ENCODE results near the gene INPP4A. TPM values are rescaled to one million over a fixed set of nuclear protein-coding genes. Genes with fewer than 3 reads are reported as not detected.

INPP4A gene
- total RNA-seq, 2 donors from 2014 or later = 65.0 to 150 TPM

DNA sequence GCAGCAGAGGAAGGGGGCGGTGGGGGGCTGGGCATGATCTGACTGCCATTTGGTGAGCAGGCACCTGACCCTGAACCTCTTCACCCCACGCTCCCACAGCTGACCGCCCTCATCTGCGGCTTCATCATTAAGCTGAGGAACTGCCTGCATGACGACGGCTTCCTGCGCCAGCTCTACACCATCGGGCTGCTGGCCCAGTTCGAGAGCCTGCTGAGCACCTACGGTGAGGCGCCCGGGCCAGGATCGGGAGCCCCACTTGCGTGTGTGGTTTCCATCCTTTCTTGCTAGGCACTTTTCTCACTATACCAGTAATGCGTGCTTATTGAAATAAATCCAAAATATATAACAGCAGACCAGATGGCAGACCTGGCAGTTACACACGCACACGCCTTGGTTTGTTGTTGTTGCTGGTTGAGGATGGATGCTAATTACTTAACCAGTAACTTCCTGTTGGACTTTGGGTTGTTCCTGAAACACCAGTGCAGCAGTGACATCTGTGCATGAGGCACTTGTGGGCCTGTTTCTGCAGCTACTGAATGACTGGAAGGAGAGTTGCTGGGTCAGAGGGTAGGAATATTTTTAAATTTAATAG lies 120.0 kb downstream of the INPP4A start:
- Mint-ChIP-seq H3K27ac (no peak overlapping the region), H3K36me3 (peaks cover 10% of the 10 kb centered on the region), H3K4me1 (ENCODE audit: low read depth in 2 of 2) (peaks cover 20 to 21% of the 10 kb centered on the region in 2 donors), H3K9me3 (no peaks in the 10 kb centered on the region), H3K27me3 (no peaks in the 10 kb centered on the region), H3K4me3 (no peak overlapping the region)
- ATAC-seq = no peak
- no peak for DNase-seq (ENCODE audit: low spot score)

DNA sequence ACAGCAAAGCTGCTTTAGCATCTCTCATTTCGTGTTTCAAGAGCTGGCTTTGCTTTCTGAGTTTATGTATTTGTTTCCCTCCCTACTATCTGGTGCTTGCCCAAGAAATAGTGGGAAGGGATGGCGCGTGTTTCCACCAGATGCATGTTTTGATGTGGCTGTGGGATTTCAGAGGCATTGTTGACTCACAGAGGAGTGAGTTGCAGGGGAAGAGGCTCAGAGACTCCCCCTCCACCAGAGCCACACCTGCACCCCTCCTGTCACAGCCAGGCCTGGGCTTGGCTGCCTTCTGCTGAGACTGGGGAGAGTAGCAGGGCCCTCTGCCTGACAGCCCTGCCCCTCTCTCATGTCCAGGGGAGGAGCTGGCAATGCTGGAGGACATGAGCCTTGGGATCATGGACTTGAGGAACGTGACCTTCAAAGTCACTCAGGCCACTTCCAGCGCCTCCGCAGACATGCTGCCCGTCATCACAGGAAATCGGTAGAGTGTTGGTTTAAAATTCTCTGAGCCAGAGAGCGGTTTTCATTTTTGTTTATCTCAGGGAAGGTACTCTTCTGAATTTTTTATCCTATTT lies 120.7 kb downstream of the INPP4A start:
- Mint-ChIP-seq H3K27me3 (no peaks in the 10 kb centered on the region), H3K36me3 (peaks cover 10% of the 10 kb centered on the region), H3K4me3 (no peak overlapping the region), H3K27ac (no peak overlapping the region), H3K9me3 (no peaks in the 10 kb centered on the region), H3K4me1 (ENCODE audit: low read depth in 2 of 2) (peaks cover 16 to 21% of the 10 kb centered on the region in 2 donors)
- DNase-seq (ENCODE audit: low spot score) = no peak
- no peak for ATAC-seq

DNA sequence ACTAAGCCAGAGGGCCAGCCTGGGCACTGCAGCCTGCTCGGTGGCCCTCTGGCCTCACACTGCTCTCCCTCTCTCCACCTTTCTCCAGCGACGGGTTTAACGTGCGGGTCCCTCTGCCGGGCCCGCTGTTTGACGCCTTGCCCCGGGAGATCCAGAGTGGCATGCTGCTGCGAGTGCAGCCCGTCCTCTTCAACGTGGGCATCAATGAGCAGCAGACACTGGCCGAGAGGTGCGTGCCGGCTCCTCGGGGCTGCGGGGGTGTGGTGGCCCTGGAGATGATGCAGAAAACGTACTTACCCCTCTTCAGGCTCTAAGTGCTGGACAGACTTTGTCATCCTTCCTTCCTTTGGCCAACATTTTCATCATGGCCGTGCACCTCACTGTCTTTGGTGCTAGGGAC lies 121.3 kb downstream of the INPP4A start:
- H3K27ac Mint-ChIP-seq = peak overlapping the region; percentile 3 to 38
- peaks cover 16 to 20% of the 10 kb centered on the region in 2 donors for H3K4me1 Mint-ChIP-seq (ENCODE audit: low read depth in 2 of 2)
- H3K4me3 Mint-ChIP-seq = no peak overlapping the region
- peaks cover 10% of the 10 kb centered on the region for H3K36me3 Mint-ChIP-seq
- H3K9me3 Mint-ChIP-seq = no peaks in the 10 kb centered on the region
- DNase-seq (ENCODE audit: low spot score) = no peak
- H3K27me3 Mint-ChIP-seq = no peaks in the 10 kb centered on the region
- no peak for ATAC-seq

DNA sequence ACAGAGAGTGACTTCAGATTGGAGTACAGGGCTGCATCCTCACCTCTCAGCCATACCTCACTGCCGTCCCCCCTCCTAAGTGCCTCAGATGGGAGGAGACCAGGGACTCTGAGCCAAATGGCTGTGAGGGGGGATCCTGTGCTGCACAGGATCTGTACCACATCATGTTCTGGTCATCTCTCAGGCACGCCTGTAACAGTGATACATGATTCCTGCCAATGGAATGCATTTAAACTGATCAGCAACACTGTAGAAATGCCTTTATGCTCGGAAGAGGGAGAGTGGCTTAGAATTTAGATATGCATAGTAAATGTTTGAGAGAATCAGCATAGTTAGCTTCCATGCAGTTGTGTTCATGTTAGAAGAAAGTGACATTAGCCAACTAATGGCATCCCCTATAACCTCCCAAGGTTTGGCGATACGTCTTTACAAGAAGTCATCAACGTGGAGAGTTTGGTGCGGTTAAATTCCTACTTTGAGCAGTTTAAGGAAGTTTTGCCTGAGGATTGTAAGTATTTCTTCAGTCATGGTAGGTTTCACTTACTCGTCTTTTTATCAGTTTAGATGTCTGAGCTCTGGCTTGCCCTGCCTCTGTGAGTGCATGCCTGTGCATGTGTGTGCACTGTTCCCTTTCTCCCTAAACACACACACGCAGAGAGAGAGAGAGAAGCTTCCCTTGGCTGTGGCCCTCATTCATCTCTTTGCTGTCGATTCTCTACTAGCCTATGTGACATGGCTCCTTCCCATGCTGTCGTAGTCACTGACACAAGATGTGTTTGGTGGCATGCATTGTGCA lies 123.7 kb downstream of the INPP4A start:
- ATAC-seq (no peak), DNase-seq (ENCODE audit: low spot score) (no peak)
- no peak overlapping the region for H3K27ac Mint-ChIP-seq
- H3K4me1 Mint-ChIP-seq (ENCODE audit: low read depth in 2 of 2) = peaks cover 16% of the 10 kb centered on the region in 2 donors
- H3K36me3 Mint-ChIP-seq = peaks cover 10% of the 10 kb centered on the region
- no peaks in the 10 kb centered on the region for H3K27me3 Mint-ChIP-seq
- H3K9me3 Mint-ChIP-seq = no peaks in the 10 kb centered on the region
- no peak overlapping the region for H3K4me3 Mint-ChIP-seq

DNA sequence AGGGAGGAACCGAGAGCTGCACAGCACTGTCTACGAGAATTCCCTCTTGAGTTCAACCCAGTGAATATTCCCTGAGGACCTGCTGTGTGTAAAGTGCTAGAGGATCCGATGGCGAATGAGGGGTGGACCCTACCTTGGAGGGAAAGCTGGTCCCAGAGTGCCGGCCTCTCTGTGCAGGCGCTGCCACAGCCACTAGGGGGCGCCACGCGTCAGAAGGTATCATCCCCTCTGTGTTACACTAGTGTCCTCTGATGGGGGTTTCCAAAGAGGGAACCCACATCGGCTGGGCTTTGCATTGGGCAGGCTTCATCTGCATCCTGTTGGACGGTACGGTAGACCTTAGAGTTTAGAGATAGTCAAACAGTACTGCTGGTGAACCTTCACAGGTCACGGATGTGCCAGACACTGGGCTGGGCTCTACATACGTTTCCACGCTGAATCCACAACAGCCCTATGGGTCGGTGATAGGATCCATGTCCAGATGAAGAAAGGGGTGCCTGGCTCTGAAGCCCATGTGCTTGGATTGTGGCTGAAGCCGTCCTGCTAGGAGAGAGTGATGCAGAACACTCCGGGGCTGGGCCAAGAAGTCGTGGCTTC lies 124.6 kb downstream of the INPP4A start:
- H3K27me3 Mint-ChIP-seq = no peaks in the 10 kb centered on the region
- H3K36me3 Mint-ChIP-seq = peaks cover 10% of the 10 kb centered on the region
- peaks cover 16% of the 10 kb centered on the region in 2 donors for H3K4me1 Mint-ChIP-seq (ENCODE audit: low read depth in 2 of 2)
- H3K27ac Mint-ChIP-seq = peak overlapping the region; percentile 70 to 84
- H3K9me3 Mint-ChIP-seq = no peaks in the 10 kb centered on the region
- peak; percentile 72 for DNase-seq (ENCODE audit: low spot score)
- no peak overlapping the region for H3K4me3 Mint-ChIP-seq
- peak; percentile 63 to 77 for ATAC-seq

DNA sequence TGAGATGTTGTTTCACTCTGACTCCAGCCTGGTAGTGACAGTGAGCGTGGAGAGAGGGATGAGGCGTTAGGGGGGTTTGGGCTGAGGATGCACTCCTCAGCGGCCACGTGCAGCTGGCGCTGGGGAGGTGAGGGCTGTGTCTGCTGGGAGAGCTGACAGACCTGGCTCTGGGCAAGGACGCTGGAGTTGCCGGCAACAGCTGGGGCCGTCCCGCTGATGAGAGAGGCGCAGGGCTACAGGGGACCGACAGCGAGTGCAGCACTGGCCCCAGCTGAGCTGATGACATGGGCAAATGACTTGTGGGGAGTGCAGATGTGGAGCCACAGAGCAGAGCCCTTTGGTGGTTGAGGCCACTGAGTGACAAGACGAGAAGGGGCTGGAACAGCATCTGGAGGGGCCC lies 125.3 kb downstream of the INPP4A start:
- peak; percentile 49 for DNase-seq (ENCODE audit: low spot score)
- Mint-ChIP-seq H3K4me3 (no peak overlapping the region), H3K9me3 (no peaks in the 10 kb centered on the region), H3K36me3 (peaks cover 10% of the 10 kb centered on the region), H3K4me1 (ENCODE audit: low read depth in 2 of 2) (peaks cover 16% of the 10 kb centered on the region in 2 donors), H3K27me3 (no peaks in the 10 kb centered on the region), H3K27ac (peak overlapping the region; percentile 70 to 84)
- no peak for ATAC-seq

DNA sequence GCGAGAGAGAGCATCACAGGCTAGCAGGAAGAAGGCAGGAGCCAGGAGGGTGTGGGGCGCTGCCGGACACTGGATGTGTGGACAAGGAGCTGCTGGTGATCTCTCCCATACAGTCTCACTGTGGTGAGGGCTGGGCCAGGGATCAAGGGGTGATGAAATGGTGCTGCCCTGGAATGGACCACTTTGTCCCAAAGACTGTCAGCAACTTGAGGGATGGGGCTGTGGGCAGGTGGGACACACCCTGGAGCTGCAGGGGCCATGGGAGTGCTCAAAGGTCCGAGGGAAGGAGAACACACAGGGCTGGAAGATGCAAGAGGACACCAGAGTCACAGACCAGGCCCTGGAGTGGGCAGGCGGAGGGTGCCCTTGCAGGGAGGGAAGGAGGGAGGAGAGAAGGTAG lies 125.7 kb downstream of the INPP4A start:
- Mint-ChIP-seq H3K4me3 (no peak overlapping the region), H3K9me3 (no peaks in the 10 kb centered on the region), H3K36me3 (peaks cover 10% of the 10 kb centered on the region), H3K27ac (peak overlapping the region in 1 of 2 donors; percentile 70), H3K27me3 (no peaks in the 10 kb centered on the region), H3K4me1 (ENCODE audit: low read depth in 2 of 2) (peaks cover 16% of the 10 kb centered on the region in 2 donors)
- no peak for DNase-seq (ENCODE audit: low spot score)
- no peak for ATAC-seq

DNA sequence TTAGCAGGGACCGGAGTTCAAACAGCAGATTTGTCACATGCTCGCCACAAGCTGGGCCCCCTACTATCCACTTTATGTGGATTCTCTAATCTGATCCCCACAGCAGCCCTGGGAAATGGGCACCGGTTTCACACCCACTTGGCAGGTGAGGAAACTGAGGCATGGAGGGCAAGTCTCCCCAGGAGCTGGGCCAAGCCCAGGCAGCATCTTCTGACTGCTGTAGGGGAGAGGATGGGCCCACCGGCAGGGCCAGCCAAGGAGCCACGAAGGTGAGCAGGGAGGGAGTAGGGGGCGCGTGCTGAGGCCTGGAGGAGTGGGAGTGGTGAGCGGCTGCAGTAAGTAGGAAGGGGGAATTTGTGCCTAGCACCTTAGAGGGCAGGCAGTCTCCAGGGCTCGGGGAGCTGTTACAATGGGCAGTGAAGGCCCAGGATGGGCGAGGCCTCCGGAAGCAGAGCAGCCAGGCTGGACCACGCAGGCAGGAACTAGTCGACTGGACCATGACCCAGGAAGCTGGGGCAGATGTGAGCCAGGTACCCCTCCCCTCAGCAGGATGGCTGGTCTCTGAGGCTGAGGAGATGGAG lies 126.6 kb downstream of the INPP4A start:
- no peaks in the 10 kb centered on the region for H3K9me3 Mint-ChIP-seq
- H3K27ac Mint-ChIP-seq = no peak overlapping the region
- peak in 1 of 2 donors; percentile 3 for ATAC-seq
- H3K36me3 Mint-ChIP-seq = peaks cover 7% of the 10 kb centered on the region
- H3K4me3 Mint-ChIP-seq = no peak overlapping the region
- no peaks in the 10 kb centered on the region for H3K27me3 Mint-ChIP-seq
- H3K4me1 Mint-ChIP-seq (ENCODE audit: low read depth in 2 of 2) = peaks cover 14 to 16% of the 10 kb centered on the region in 2 donors
- peak; percentile 57 for DNase-seq (ENCODE audit: low spot score)

DNA sequence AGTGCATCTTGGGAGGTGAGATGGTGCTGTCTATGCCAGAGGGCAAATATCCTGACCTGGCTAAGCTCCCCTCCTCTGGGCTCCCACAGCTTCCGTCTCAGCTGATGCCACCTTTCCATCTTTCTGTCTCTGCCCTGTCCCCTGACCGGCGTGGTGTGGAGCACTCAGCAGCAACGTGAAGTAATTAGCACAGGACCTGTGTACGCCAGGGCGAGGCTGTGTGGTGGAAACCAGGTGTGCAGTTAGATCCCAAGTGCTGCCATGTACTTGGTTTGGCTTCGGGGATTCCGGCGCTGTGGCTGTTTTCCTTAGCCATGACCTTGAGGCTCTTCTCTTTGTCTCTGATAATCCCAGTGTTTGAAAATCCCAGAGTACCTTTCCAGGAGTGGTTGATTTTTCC lies 127.1 kb downstream of the INPP4A start:
- Mint-ChIP-seq H3K36me3 (peaks cover under 1% of the 10 kb centered on the region), H3K9me3 (no peaks in the 10 kb centered on the region), H3K27me3 (no peaks in the 10 kb centered on the region), H3K4me1 (ENCODE audit: low read depth in 2 of 2) (peaks cover 9 to 15% of the 10 kb centered on the region in 2 donors), H3K4me3 (no peak overlapping the region), H3K27ac (no peak overlapping the region)
- ATAC-seq (no peak), DNase-seq (ENCODE audit: low spot score) (no peak)

DNA sequence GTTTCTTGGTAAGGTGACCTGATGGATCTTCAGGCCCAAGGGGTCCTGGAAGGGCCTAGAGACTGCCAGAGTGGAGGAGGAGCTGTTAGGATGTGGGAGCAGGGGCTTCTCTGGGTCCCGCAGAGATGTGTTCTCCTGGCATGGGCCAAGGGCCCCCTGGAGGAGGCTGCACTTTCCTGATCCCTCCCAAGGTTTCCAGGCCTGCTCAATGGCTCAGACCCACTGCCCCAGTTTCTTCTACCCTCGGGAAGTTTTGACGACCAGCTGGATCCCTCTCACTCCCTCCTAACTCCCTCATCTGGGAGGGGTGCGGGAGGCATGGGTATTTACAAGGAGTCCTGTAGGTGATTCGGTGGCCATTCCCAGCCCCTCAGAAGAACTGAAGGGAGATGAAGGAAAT lies 127.6 kb downstream of the INPP4A start:
- Mint-ChIP-seq H3K4me1 (ENCODE audit: low read depth in 2 of 2) (peaks cover 5 to 12% of the 10 kb centered on the region in 2 donors), H3K27ac (no peak overlapping the region), H3K9me3 (no peaks in the 10 kb centered on the region), H3K4me3 (no peak overlapping the region), H3K27me3 (no peaks in the 10 kb centered on the region), H3K36me3 (no peaks in the 10 kb centered on the region)
- DNase-seq (ENCODE audit: low spot score) = no peak
- ATAC-seq = no peak

DNA sequence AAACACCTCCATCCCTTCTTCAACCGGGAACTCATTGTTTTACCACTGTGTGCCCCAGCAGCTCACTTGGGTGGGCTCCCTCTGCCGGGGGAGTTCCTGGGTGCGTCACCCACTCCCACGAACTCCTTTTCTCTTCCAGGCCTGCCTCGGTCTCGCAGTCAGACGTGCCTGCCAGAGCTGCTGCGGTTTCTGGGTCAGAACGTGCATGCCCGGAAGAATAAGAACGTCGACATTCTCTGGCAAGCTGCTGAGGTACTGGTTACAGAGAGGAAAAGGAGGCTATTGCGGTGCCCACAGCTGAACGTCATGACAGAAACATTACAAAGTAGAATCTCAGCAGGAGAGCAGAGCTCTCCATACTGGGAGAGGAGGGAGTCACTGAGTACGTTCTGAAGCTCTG lies 128.0 kb downstream of the INPP4A start:
- no peaks in the 10 kb centered on the region for H3K36me3 Mint-ChIP-seq
- no peak overlapping the region for H3K27ac Mint-ChIP-seq
- ATAC-seq = no peak
- H3K4me1 Mint-ChIP-seq (ENCODE audit: low read depth in 2 of 2) = peaks cover 5 to 10% of the 10 kb centered on the region in 2 donors
- no peaks in the 10 kb centered on the region for H3K9me3 Mint-ChIP-seq
- DNase-seq (ENCODE audit: low spot score) = no peak
- no peak overlapping the region for H3K4me3 Mint-ChIP-seq
- H3K27me3 Mint-ChIP-seq = no peaks in the 10 kb centered on the region

DNA sequence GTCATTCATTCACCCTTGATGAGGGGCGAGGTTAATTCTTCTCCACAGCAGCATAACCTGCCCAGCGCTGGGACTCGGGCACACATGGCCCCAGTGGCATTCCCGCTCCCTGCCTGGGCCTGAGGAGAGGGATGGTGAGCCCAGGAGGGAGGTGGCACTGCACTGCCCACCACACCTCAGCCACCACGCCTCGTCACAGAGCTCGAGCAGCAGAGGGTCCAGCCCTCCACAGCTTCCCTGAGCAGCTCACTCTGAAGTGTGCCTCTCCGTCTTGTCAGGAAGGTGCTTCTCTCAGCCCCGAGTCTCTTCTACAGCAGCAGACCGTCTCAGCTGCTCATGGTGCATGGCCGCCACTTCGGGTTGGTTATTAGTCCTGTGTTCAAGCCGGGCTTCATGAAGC lies 128.8 kb downstream of the INPP4A start:
- Mint-ChIP-seq H3K4me3 (no peak overlapping the region), H3K9me3 (no peaks in the 10 kb centered on the region), H3K27me3 (no peaks in the 10 kb centered on the region), H3K36me3 (no peaks in the 10 kb centered on the region), H3K27ac (peak overlapping the region in 1 of 2 donors; percentile 62), H3K4me1 (ENCODE audit: low read depth in 2 of 2) (peaks cover 5 to 10% of the 10 kb centered on the region in 2 donors)
- ATAC-seq = no peak
- no peak for DNase-seq (ENCODE audit: low spot score)

DNA sequence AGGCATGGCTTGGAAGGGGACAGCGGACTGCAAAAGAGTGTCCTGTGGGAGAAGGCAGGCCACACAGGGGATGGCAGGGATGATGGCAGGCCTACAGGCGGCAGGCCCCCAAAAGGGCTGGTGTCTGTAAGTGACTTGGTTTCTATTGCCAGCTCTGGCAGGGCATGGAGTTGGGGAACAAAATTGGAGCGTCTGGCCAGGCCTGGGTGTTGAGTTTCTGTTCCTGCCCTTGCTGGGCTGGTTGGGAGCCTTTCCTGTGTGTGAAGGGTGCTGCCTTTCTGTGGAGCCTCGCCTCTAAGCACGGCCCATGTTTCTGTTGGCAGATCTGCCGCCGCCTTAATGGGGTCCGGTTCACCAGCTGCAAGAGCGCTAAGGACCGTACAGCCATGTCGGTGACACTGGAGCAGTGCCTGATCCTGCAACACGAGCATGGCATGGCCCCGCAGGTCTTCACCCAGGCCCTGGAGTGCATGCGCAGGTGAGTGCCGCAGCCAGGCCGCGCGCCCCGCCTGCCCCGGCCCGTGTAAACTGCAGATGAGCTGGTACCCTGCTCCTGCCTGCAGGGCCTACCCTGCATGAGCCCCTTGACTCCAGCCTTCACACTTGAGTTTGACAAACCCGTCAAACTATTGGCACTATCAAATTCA lies 132.1 kb downstream of the INPP4A start:
- Mint-ChIP-seq H3K27ac (peak overlapping the region in 1 of 2 donors; percentile 39), H3K4me1 (ENCODE audit: low read depth in 2 of 2) (no peaks in the 10 kb centered on the region), H3K36me3 (peaks cover 7% of the 10 kb centered on the region), H3K27me3 (no peaks in the 10 kb centered on the region), H3K9me3 (no peaks in the 10 kb centered on the region), H3K4me3 (no peak overlapping the region)
- ATAC-seq = no peak
- DNase-seq (ENCODE audit: low spot score) = no peak

All from natural killer cell treated with Interleukin-12 subunit alpha and Interleukin-12 subunit beta and Interleukin-15 and Interleukin-18, amount 100 ng/mL, for 72 hours (primary cell).